GM23248 (cell line): Measurements from ENCODE around the gene RAB28. TPM values are rescaled to one million over a fixed set of nuclear protein-coding genes. Genes with fewer than 3 reads are reported as not detected.
A peak's percentile ranks its signal among the peaks of the same experiment; 100 is the strongest.

Experiments used
- DNase-seq: peaks from one replicate; pipeline ENCODE4 v3.0.0-alpha.2; 2015
- H2AFZ ChIP-seq: fragments of 200-600 bp; sonication (generic); 2 replicates; pipeline ENCODE4 v1.6.1; 2016; ENCODE audit warnings: antibody characterized with exemption
- H3F3A ChIP-seq: fragments of 200-600 bp; sonication (generic); 2 replicates; pipeline ENCODE4 v1.6.1; 2016; ENCODE audit warnings: mild to moderate bottlenecking, antibody characterized with exemption, mixed run types; ENCODE audit not compliant: insufficient read depth
- H3K27ac ChIP-seq: fragments of 200-600 bp; sonication (generic); 2 replicates; pipeline ENCODE4 v1.5.1; 2016; ENCODE audit warnings: mild to moderate bottlenecking
- H3K27me3 ChIP-seq: fragments of 200-600 bp; sonication (generic); replicated peaks from 2 replicates; pipeline ENCODE4 v1.6.1; 2016; ENCODE audit warnings: mild to moderate bottlenecking; ENCODE audit not compliant: insufficient read depth
- H3K36me3 ChIP-seq: fragments of 200-600 bp; sonication (generic); 2 replicates; pipeline ENCODE4 v1.6.1; 2016; ENCODE audit warnings: low read depth, mild to moderate bottlenecking
- H3K4me1 ChIP-seq: fragments of 200-600 bp; sonication (generic); 2 replicates; pipeline ENCODE4 v1.6.1; 2016; ENCODE audit warnings: mild to moderate bottlenecking; ENCODE audit not compliant: insufficient read depth
- H3K4me2 ChIP-seq: fragments of 200-600 bp; sonication (generic); one replicate; pipeline ENCODE4 v1.6.1; 2016; ENCODE audit warnings: mild to moderate bottlenecking; ENCODE audit not compliant: unreplicated experiment
- H3K4me3 ChIP-seq: fragments of 200-600 bp; sonication (generic); 2 replicates; pipeline ENCODE4 v1.5.1; 2016; ENCODE audit warnings: mild to moderate bottlenecking
- H3K79me2 ChIP-seq: fragments of 200-600 bp; sonication (generic); 2 replicates; pipeline ENCODE4 v1.6.1; 2016; ENCODE audit warnings: mild to moderate bottlenecking; ENCODE audit not compliant: insufficient read depth
- H3K9ac ChIP-seq: fragments of 200-600 bp; sonication (generic); 2 replicates; pipeline ENCODE4 v1.6.1; 2016; ENCODE audit warnings: mild to moderate bottlenecking
- H3K9me2 ChIP-seq: fragments of 200-600 bp; sonication (generic); 2 replicates; pipeline ENCODE4 v1.6.1; 2016; ENCODE audit warnings: mixed run types, mild to moderate bottlenecking, moderate library complexity; ENCODE audit not compliant: insufficient read depth
- H3K9me3 ChIP-seq: fragments of 200-600 bp; sonication (generic); one replicate; pipeline ENCODE4 v1.6.1; 2017; ENCODE audit warnings: low read depth
- H4K20me1 ChIP-seq: fragments of 200-600 bp; sonication (generic); 2 replicates; pipeline ENCODE4 v1.6.0; 2016; ENCODE audit not compliant: insufficient read depth
- EZH2 ChIP-seq: fragments of 200-600 bp; sonication (generic); IDR thresholded peaks from 2 replicates; pipeline ENCODE4 v1.6.1; 2018; ENCODE audit warnings: antibody characterized with exemption, mild to moderate bottlenecking; ENCODE audit not compliant: insufficient read depth, poor library complexity, severe bottlenecking
- EZH2phosphoT487 ChIP-seq: fragments of 200-600 bp; sonication (generic); IDR thresholded peaks from 2 replicates; pipeline ENCODE4 v1.6.1; 2018; ENCODE audit warnings: antibody characterized with exemption, moderate library complexity, mild to moderate bottlenecking, low read depth; ENCODE audit not compliant: insufficient read depth
- WGBS, 2 experiments: methylation state at CpG; one replicate each; pipeline ENCODE4 v1.1.6; 2015 to 2017; ENCODE audit warnings: low lambda C conversion rate in 2 of 2, low coverage in 1 of 2; ENCODE audit errors: missing lambda C conversion rate in 2 of 2; 5-methylcytosine and 5-hydroxymethylcytosine counted together
- in situ Hi-C: fragments of 300-500 bp; cut with MboI; formaldehyde crosslinking; loops from 2 replicates; pipeline ENCODE4 v1.15.0; 2020
- polyA plus RNA-seq: library from polyadenylated mRNA; unstranded; fragments of >200 nt; fragmentation: Nextera tagmentation; extraction: Ambion mirVana; gene quantifications from 2 replicates; pipeline ENCODE4 v1.2.1, GENCODE V29; 2016
- total RNA-seq: library from RNA; depleted of rRNA; stranded (reverse); fragments of >200 nt; shearing (Covaris generic); gene quantifications from 2 replicates; pipeline ENCODE4 v1.2.3, GENCODE V29; 2014

RAB28 gene
- total and polyA plus RNA-seq, 2 experiments from 2014 or later, result 18.9 to 26.5 TPM

GRCh38 chr4:13522282-13523104 lies 38.4 kb upstream of the RAB28 start:
- H3K9me2 ChIP-seq, result no peaks in the 10 kb centered on the region
- H3K4me3 ChIP-seq, result no peak overlapping the region
- no peak overlapping the region for H3K27ac ChIP-seq
- peak; percentile 17 for TF ChIP-seq EZH2
- TF ChIP-seq EZH2phosphoT487, result no peak
- in situ Hi-C loops, result no loop called here
- no peaks in the 10 kb centered on the region for H3K9me3 ChIP-seq
- no peak overlapping the region for H2AFZ ChIP-seq
- no peaks in the 10 kb centered on the region for H4K20me1 ChIP-seq
- WGBS, 2 experiments, result 8 to 10% methylated on average over 31 to 46 of the region's 49 CpGs
- H3F3A ChIP-seq, result no peaks in the 10 kb centered on the region
- peak overlapping the region; percentile 1 for H3K4me2 ChIP-seq
- DNase-seq, result no peak
- no peak overlapping the region for H3K9ac ChIP-seq
- H3K4me1 ChIP-seq, result no peaks in the 10 kb centered on the region
- no peaks in the 10 kb centered on the region for H3K36me3 ChIP-seq
- peaks cover 87% of the 10 kb centered on the region for H3K27me3 ChIP-seq
- no peaks in the 10 kb centered on the region for H3K79me2 ChIP-seq

- DNase-seq, result no peak
- Histone ChIP-seq H3K79me2 (no peaks in the 10 kb centered on the region), H3K27ac (no peak overlapping the region), H3K9me2 (no peaks in the 10 kb centered on the region), H3K4me3 (no peak overlapping the region), H3K4me2 (no peak overlapping the region), H3F3A (no peaks in the 10 kb centered on the region), H3K4me1 (no peaks in the 10 kb centered on the region), H2AFZ (no peak overlapping the region), H3K36me3 (no peaks in the 10 kb centered on the region), H3K9ac (no peak overlapping the region), H3K27me3 (peaks cover 79% of the 10 kb centered on the region), H3K9me3 (no peaks in the 10 kb centered on the region), H4K20me1 (no peaks in the 10 kb centered on the region)
- TF ChIP-seq EZH2, result no peak
- TF ChIP-seq EZH2phosphoT487, result no peak
- in situ Hi-C loops, result no loop called here
- 45 to 58% methylated on average over 2 of the region's 2 CpGs for WGBS, 2 experiments
Measured at GRCh38 chr4:13521047-13521446, 36.9 kb upstream of the RAB28 start.

GRCh38 chr4:13516315-13516860 lies 32.2 kb upstream of the RAB28 start:
- Histone ChIP-seq H3K27ac (no peak overlapping the region), H3K79me2 (no peaks in the 10 kb centered on the region), H3K9ac (no peak overlapping the region), H3K4me2 (no peak overlapping the region), H2AFZ (no peak overlapping the region), H3K4me1 (no peaks in the 10 kb centered on the region), H3K36me3 (no peaks in the 10 kb centered on the region), H3K4me3 (no peak overlapping the region), H3F3A (no peaks in the 10 kb centered on the region), H3K9me2 (no peaks in the 10 kb centered on the region), H3K9me3 (no peaks in the 10 kb centered on the region), H4K20me1 (no peaks in the 10 kb centered on the region), H3K27me3 (peaks cover 54% of the 10 kb centered on the region)
- DNase-seq, result no peak
- TF ChIP-seq EZH2phosphoT487, result no peak
- 32% methylated on average over 3 of the region's 3 CpGs for WGBS, 2 experiments
- in situ Hi-C loops, result no loop called here

GRCh38 chr4:13515268-13515667 lies 31.1 kb upstream of the RAB28 start:
- no peaks in the 10 kb centered on the region for H3K36me3 ChIP-seq
- no peaks in the 10 kb centered on the region for H3F3A ChIP-seq
- WGBS, 2 experiments, result 12 to 15% methylated on average over 5 of the region's 5 CpGs
- H3K4me2 ChIP-seq, result no peak overlapping the region
- no peaks in the 10 kb centered on the region for H3K79me2 ChIP-seq
- peaks cover 43% of the 10 kb centered on the region for H3K27me3 ChIP-seq
- no peak for DNase-seq
- in situ Hi-C loops, result no loop called here
- no peaks in the 10 kb centered on the region for H3K9me3 ChIP-seq
- H4K20me1 ChIP-seq, result no peaks in the 10 kb centered on the region
- no peak overlapping the region for H3K4me3 ChIP-seq
- H3K4me1 ChIP-seq, result no peaks in the 10 kb centered on the region
- H3K9ac ChIP-seq, result no peak overlapping the region
- TF ChIP-seq EZH2phosphoT487, result no peak
- TF ChIP-seq EZH2, result no peak
- no peak overlapping the region for H3K27ac ChIP-seq
- no peaks in the 10 kb centered on the region for H3K9me2 ChIP-seq
- H2AFZ ChIP-seq, result no peak overlapping the region
